ENCODE results near the gene C2CD2L. TPM values are rescaled to one million over a fixed set of nuclear protein-coding genes. Genes with fewer than 3 reads are reported as not detected.

Gene C2CD2L
- total RNA-seq, 2 experiments from 2014 or later, result 10.6 to 19.0 TPM

DNA sequence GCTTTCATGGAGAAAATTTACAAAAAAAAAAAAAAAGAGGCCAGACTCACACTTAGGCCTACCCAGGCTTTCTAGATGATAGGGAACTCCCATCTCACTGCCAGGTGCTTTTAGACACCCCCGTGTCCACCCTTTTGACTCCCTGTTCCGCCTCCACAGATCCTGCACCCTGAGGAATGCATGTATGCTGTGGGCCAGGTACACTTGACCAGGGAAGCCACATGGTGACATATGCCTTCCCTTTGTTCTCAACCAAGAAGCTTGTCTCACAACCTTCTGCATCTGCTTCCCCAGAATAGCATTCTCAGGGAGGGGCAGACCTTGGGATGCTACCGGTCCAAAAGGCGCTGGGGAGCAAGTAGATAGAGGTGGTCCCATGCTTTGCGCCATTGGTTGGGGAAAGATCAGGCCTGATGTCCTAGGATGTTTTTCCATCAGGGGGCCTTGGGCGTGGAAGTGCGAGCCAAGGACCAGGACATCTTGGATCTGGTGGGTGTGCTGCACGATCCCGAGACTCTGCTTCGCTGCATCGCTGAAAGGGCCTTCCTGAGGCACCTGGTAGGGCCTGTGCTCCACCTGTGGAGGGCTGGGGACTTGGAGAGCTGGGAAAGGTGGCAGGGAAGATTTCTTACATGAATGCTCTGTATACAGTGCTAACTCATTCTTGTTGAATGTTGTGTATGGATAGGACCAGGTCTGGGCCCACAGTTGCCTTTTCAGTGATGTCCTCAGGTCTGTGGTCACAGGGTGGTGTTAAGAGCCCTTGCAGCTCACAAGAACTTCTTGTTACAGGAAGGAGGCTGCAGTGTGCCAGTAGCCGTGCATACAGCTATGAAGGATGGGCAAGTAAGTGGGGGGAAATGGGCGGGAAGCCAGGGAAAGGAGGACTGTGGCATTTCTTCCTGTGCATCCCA is 14.9 kb upstream of the C2CD2L start:
- ChIA-PET POLR2A (interaction anchor here (0.5 to 1.2 kb wide), 4 partner anchors 9 to 72 kb away, joined by 3 to 5 read pairs (median 3); partner anchors contain the start of genes DPAGT1 and VPS11), CTCF (ENCODE audit: unreplicated experiment) (interaction anchor here (1.2 kb wide), 1 partner anchor 34 kb away, joined by 3 read pairs; no protein-coding TSS in a partner anchor)
- Histone ChIP-seq H3K4me2 (ENCODE audit: low read length) (peak overlapping the region; percentile 79), H3K27ac (ENCODE audit: low read depth, low read length, poor library complexity, severe bottlenecking) (peak overlapping the region; percentile 79), H3K4me1 (ENCODE audit: insufficient read depth, low read length, poor library complexity, severe bottlenecking) (peaks cover 63% of the 10 kb centered on the region), H3K9me2 (ENCODE audit: insufficient read depth, low read length) (no peaks in the 10 kb centered on the region), H3K4me3 (ENCODE audit: low read depth, low read length, poor library complexity, severe bottlenecking) (peak overlapping the region; percentile 81), H2AFZ (ENCODE audit: low read length) (no peak overlapping the region), H3K9me3 (ENCODE audit: low read length) (no peaks in the 10 kb centered on the region), H4K20me1 (ENCODE audit: insufficient read depth, low read length) (peaks cover 23% of the 10 kb centered on the region), H3K36me3 (ENCODE audit: insufficient read depth, low read length) (peaks cover 59% of the 10 kb centered on the region), H3K79me2 (ENCODE audit: insufficient read depth, low read depth, low read length) (peaks cover 38% of the 10 kb centered on the region)
- TF ChIP-seq, protein P1, sequence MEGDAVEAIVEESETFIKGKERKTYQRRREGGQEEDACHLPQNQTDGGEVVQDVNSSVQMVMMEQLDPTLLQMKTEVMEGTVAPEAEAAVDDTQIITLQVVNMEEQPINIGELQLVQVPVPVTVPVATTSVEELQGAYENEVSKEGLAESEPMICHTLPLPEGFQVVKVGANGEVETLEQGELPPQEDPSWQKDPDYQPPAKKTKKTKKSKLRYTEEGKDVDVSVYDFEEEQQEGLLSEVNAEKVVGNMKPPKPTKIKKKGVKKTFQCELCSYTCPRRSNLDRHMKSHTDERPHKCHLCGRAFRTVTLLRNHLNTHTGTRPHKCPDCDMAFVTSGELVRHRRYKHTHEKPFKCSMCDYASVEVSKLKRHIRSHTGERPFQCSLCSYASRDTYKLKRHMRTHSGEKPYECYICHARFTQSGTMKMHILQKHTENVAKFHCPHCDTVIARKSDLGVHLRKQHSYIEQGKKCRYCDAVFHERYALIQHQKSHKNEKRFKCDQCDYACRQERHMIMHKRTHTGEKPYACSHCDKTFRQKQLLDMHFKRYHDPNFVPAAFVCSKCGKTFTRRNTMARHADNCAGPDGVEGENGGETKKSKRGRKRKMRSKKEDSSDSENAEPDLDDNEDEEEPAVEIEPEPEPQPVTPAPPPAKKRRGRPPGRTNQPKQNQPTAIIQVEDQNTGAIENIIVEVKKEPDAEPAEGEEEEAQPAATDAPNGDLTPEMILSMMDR (conservative IDR thresholded peaks at IDR 0.05; ENCODE audit: low read length), result no peak
- TF ChIP-seq EZH2phosphoT487 (IDR thresholded peaks at IDR 0.05; ENCODE audit: borderline replicate concordance, low read depth, low read length), result no peak
- intact Hi-C loops (cut with micrococcal nuclease; ENCODE audit: unreplicated experiment), result no loop called here
- BruUV-seq (replicated peaks), result no TSS peak
- peak; percentile 51 for DNase-seq (ENCODE audit: low spot score)

DNA sequence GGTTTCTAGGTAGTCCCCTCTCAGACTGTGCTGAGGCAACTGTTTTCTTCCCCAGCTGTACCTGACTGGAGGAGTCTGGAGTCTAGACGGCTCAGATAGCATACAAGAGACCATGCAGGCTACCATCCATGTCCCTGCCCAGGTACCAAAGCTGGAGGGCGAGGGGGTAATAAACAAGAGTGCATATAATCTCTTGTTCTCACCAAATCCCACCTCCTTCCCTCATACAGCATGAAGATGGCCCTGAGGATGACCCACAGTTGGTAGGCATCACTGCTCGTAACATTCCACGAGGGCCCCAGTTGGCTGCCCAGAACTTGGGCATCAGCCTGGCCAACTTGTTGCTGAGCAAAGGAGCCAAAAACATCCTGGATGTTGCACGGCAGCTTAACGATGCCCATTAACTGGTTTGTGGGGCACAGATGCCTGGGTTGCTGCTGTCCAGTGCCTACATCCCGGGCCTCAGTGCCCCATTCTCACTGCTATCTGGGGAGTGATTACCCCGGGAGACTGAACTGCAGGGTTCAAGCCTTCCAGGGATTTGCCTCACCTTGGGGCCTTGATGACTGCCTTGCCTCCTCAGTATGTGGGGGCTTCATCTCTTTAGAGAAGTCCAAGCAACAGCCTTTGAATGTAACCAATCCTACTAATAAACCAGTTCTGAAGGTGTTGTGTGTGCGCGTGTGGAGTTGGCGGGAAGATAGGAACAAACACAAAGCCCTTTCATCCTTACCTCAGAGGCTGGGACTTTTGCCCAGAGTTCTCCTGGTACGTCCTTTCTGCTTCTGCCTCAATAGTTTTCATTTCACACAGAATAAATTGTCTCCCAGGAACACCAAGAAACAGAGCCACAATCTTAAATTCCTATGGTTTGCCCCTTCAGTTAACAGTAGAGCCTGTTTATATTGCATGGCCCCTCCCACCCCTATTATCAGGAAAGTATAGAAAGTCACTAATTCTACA is 14.0 kb upstream of the C2CD2L start:
- Histone ChIP-seq H3K4me1 (ENCODE audit: insufficient read depth, low read length, poor library complexity, severe bottlenecking) (peaks cover 66% of the 10 kb centered on the region), H2AFZ (ENCODE audit: low read length) (no peak overlapping the region), H3K9me3 (ENCODE audit: low read length) (no peaks in the 10 kb centered on the region), H3K9me2 (ENCODE audit: insufficient read depth, low read length) (no peaks in the 10 kb centered on the region), H3K27ac (ENCODE audit: low read depth, low read length, poor library complexity, severe bottlenecking) (peak overlapping the region; percentile 79), H3K4me2 (ENCODE audit: low read length) (peak overlapping the region; percentile 79), H3K4me3 (ENCODE audit: low read depth, low read length, poor library complexity, severe bottlenecking) (peak overlapping the region; percentile 81), H3K79me2 (ENCODE audit: insufficient read depth, low read depth, low read length) (peaks cover 38% of the 10 kb centered on the region), H4K20me1 (ENCODE audit: insufficient read depth, low read length) (peaks cover 23% of the 10 kb centered on the region), H3K36me3 (ENCODE audit: insufficient read depth, low read length) (peaks cover 68% of the 10 kb centered on the region)
- POLR2A ChIA-PET, result interaction anchor here (0.7 to 1.2 kb wide), 3 partner anchors 9 to 71 kb away, joined by 3 read pairs; partner anchors contain the start of genes DPAGT1 and VPS11
- intact Hi-C loops (cut with micrococcal nuclease; ENCODE audit: unreplicated experiment), result no loop called here
- DNase-seq (ENCODE audit: low spot score), result no peak
- CTCF ChIA-PET (ENCODE audit: unreplicated experiment), result no interaction called here
- BruUV-seq (replicated peaks), result no TSS peak
- TF ChIP-seq EZH2phosphoT487 (IDR thresholded peaks at IDR 0.05; ENCODE audit: borderline replicate concordance, low read depth, low read length), result no peak
- TF ChIP-seq, protein P1 (conservative IDR thresholded peaks at IDR 0.05; ENCODE audit: low read length), result no peak
